Endothelial cell of umbilical vein (primary cell): ENCODE measurements around the gene SLC19A1. TPM values are rescaled to one million over a fixed set of nuclear protein-coding genes. Genes with fewer than 3 reads are reported as not detected.
A peak's percentile ranks its signal among the peaks of the same experiment; 100 is the strongest.

Source experiments
- BruUV-seq: library from RNA; stranded (reverse); fragments of 400-500 nt; replicated peaks from 2 replicates; lab custom pipeline; 2021; lab: Mats Ljungman, UMichigan
- CTCF ChIA-PET: fragments of 300-600, 350-600 bp; sonication (Branson Sonifier 250); formaldehyde crosslinking; loops from one replicate; lab custom pipeline; 2021; ENCODE audit warnings: antibody characterized with exemption, inconsistent platforms; lab: Charles Lee
- POLR2A ChIA-PET: fragments of 300-600, 350-600 bp; sonication (Branson Sonifier 250); formaldehyde crosslinking; loops from one replicate; lab custom pipeline; 2021; ENCODE audit warnings: antibody characterized with exemption, inconsistent platforms; lab: Charles Lee
- DNase-seq: peaks from one replicate; pipeline ENCODE4 v3.0.0-alpha.2; 2011; ENCODE audit warnings: low read depth, low spot score
- FAIRE-seq: peaks from 2 replicates; lab custom pipeline; 2011; peaks lifted over from hg19 to GRCh38; lab: Jason Lieb, UNC
- H2AFZ ChIP-seq: 2 replicates; pipeline ENCODE4 v1.6.0; 2012; ENCODE audit warnings: low read depth, low read length, control low read depth, inconsistent platforms
- H3K27ac ChIP-seq: 2 replicates; pipeline ENCODE4 v1.5.1; 2011; ENCODE audit warnings: low read depth, mild to moderate bottlenecking, control low read depth, low read length, moderate library complexity; ENCODE audit not compliant: insufficient read depth
- H3K27me3 ChIP-seq, 2 experiments: 2 replicates each; pipeline versions ENCODE4 v1.6.0 to v1.6.1; 2011; ENCODE audit warnings: low read length in 2 of 2, mixed read lengths in 1 of 2; ENCODE audit not compliant: control insufficient read depth in 2 of 2, insufficient read depth in 2 of 2
- H3K36me3 ChIP-seq, 2 experiments: 2 replicates in 1 of 2; 3 replicates in 1 of 2; pipeline ENCODE4 v1.5.1; 2011; ENCODE audit warnings: low read length in 2 of 2, mild to moderate bottlenecking in 1 of 2, moderate library complexity in 1 of 2; ENCODE audit not compliant: control insufficient read depth in 2 of 2, insufficient read depth in 2 of 2; ENCODE audit errors: extremely low read depth in 1 of 2
- H3K4me1 ChIP-seq: 3 replicates; pipeline ENCODE4 v1.5.1; 2011; ENCODE audit warnings: mild to moderate bottlenecking, low read length; ENCODE audit not compliant: control insufficient read depth, insufficient read depth; ENCODE audit errors: extremely low read depth
- H3K4me2 ChIP-seq: 2 replicates; pipeline ENCODE4 v1.6.1; 2011; ENCODE audit warnings: low read length, control low read depth, mixed read lengths; ENCODE audit not compliant: insufficient read depth
- H3K4me3 ChIP-seq, 3 experiments: fragments of 200-600 bp in 1 of 3; sonication (generic), shearing (Covaris generic) in 1 of 3; replicated peaks in 1 of 3; 2 replicates each; pipeline ENCODE4 v1.5.1; 2011 to 2016; ENCODE audit warnings: control low read depth in 3 of 3, low read length in 3 of 3, mild to moderate bottlenecking in 2 of 3, inconsistent platforms in 1 of 3, low read depth in 1 of 3, moderate library complexity in 1 of 3; ENCODE audit not compliant: insufficient read depth in 1 of 3
- H3K79me2 ChIP-seq: 2 replicates; pipeline ENCODE4 v1.6.0; 2012; ENCODE audit warnings: low read length, inconsistent platforms; ENCODE audit not compliant: control insufficient read depth, insufficient read depth
- H3K9ac ChIP-seq: replicated peaks from 2 replicates; pipeline ENCODE3; 2011; ENCODE audit warnings: low read length, control low read depth; ENCODE audit not compliant: insufficient read depth; ENCODE audit errors: extremely low read depth
- H3K9me1 ChIP-seq: replicated peaks from 3 replicates; pipeline ENCODE4 v1.6.0; 2011; ENCODE audit warnings: mild to moderate bottlenecking, low read length; ENCODE audit not compliant: control insufficient read depth, insufficient read depth; ENCODE audit errors: extremely low read depth
- H3K9me3 ChIP-seq: replicated peaks from 2 replicates; pipeline ENCODE4 v1.5.1; 2012; ENCODE audit warnings: low read length, inconsistent platforms; ENCODE audit not compliant: control insufficient read depth, insufficient read depth
- H4K20me1 ChIP-seq: replicated peaks from 2 replicates; pipeline ENCODE3; 2011; ENCODE audit warnings: mild to moderate bottlenecking, low read length; ENCODE audit not compliant: control insufficient read depth, insufficient read depth; ENCODE audit errors: extremely low read depth
- EZH2 ChIP-seq: IDR thresholded peaks from 2 replicates; pipeline ENCODE4 v1.6.1; 2012; ENCODE audit warnings: borderline replicate concordance, low read depth, mild to moderate bottlenecking, moderate library complexity, low read length, inconsistent platforms; ENCODE audit not compliant: severe bottlenecking
- JUN ChIP-seq: IDR thresholded peaks from 2 replicates; pipeline ENCODE4 v1.6.1; 2011; ENCODE audit warnings: borderline replicate concordance, low read depth; ENCODE audit not compliant: insufficient read length, insufficient read depth
- dilution Hi-C: fragments of 300-500 bp; cut with MboI; formaldehyde crosslinking; loops from one replicate; pipeline ENCODE4 v1.15.0; 2019; ENCODE audit warnings: low sequenced_read_pairs; ENCODE audit not compliant: extremely low pct_ligation_motif_present
- intact Hi-C: fragments of 100-400 bp; cut with micrococcal nuclease; formaldehyde crosslinking; loops from one replicate; pipeline ENCODE4 v1.10.0; 2022
- microRNA-seq: library from miRNA; unstranded; fragments of <30 nt; microRNA quantifications from one replicate; pipeline ENCODE4 v1.2.0, GENCODE V29; 2021; ENCODE audit warnings: borderline number of aligned reads, borderline replicate concordance
- polyA plus RNA-seq, 4 experiments: library from polyadenylated mRNA; depleted of rRNA in 3 of 4; stranded (reverse) in 3 of 4; unstranded in 1 of 4; fragments of >200 nt; gene quantifications; 2 replicates each; pipeline versions ENCODE4 v1.2.1 to v1.2.3, GENCODE V29; 2011 to 2012; ENCODE audit warnings: missing spikeins in 1 of 4
- small RNA-seq: library from RNA; depleted of rRNA; stranded (forward); fragments of <200 nt; gene quantifications from one replicate; pipeline ENCODE3, GENCODE V24; 2012; ENCODE audit warnings: low replicate concordance, low read depth; ENCODE audit not compliant: insufficient read depth, insufficient read length
- total RNA-seq: library from RNA; stranded (reverse); gene quantifications from 2 replicates; pipeline ENCODE4 v1.2.3, GENCODE V29; 2021
- TF ChIP-seq, protein P1 (sequence below), 2 donors: IDR thresholded peaks; 1 replicate in 1 of 2; 2 replicates in 1 of 2; pipeline ENCODE4 v1.5.1; 2011; ENCODE audit warnings: low read length in 2 of 2, mild to moderate bottlenecking in 2 of 2, moderate library complexity in 2 of 2, control low read depth in 1 of 2, inconsistent platforms in 1 of 2, low read depth in 1 of 2; ENCODE audit not compliant: insufficient read depth in 1 of 2; ENCODE audit errors: extremely low read depth in 1 of 2

The SLC19A1 gene
- total and polyA plus RNA-seq, 2 donors (not counting 3 experiments of a cell fraction or from before 2014, with no cell fraction given): 36.3 to 54.6 TPM

- H3K27ac ChIP-seq: no peak overlapping the region
- H3K27me3 ChIP-seq: no peaks in the 10 kb centered on the region
- CTCF ChIA-PET: no interaction called here
- POLR2A ChIA-PET: no interaction called here
- dilution Hi-C loops: no loop called here
- no peaks in the 10 kb centered on the region for H3K9me1 ChIP-seq
- no peak overlapping the region for H3K4me3 ChIP-seq
- no peak overlapping the region for H3K4me2 ChIP-seq
- H3K36me3 ChIP-seq: no peaks in the 10 kb centered on the region
- no TSS peak for BruUV-seq
- FAIRE-seq (no peak), DNase-seq (no peak)
- no peaks in the 10 kb centered on the region for H3K9me3 ChIP-seq
- H2AFZ ChIP-seq: no peak overlapping the region
- H3K9ac ChIP-seq: no peak overlapping the region
- H4K20me1 ChIP-seq: no peaks in the 10 kb centered on the region
- peaks cover 77% of the 10 kb centered on the region for H3K79me2 ChIP-seq
- no peaks in the 10 kb centered on the region for H3K4me1 ChIP-seq
- intact Hi-C loops: no loop called here
- TF ChIP-seq, protein P1, sequence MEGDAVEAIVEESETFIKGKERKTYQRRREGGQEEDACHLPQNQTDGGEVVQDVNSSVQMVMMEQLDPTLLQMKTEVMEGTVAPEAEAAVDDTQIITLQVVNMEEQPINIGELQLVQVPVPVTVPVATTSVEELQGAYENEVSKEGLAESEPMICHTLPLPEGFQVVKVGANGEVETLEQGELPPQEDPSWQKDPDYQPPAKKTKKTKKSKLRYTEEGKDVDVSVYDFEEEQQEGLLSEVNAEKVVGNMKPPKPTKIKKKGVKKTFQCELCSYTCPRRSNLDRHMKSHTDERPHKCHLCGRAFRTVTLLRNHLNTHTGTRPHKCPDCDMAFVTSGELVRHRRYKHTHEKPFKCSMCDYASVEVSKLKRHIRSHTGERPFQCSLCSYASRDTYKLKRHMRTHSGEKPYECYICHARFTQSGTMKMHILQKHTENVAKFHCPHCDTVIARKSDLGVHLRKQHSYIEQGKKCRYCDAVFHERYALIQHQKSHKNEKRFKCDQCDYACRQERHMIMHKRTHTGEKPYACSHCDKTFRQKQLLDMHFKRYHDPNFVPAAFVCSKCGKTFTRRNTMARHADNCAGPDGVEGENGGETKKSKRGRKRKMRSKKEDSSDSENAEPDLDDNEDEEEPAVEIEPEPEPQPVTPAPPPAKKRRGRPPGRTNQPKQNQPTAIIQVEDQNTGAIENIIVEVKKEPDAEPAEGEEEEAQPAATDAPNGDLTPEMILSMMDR (IDR thresholded peaks at IDR 0.05; ENCODE audit: extremely low read depth in 1 of 2, insufficient read depth in 1 of 2, low read depth in 1 of 2, low read length in 2 of 2): no peak
- TF ChIP-seq JUN (no peak), EZH2 (no peak)
Observed at GRCh38 chr21:45448283-45448809, 93.9 kb downstream of the SLC19A1 start.

Small RNA genes lying within 50 kb of the gene (microRNA-seq; reads per million reads assigned to microRNA genes)
- 13.1 reads per million, percentile 30 among the genes with 10 or more reads in this experiment for gene MIR6815

Small RNA genes lying within 50 kb of the gene (small RNA-seq; reads per million reads assigned to genes)
- not detected for gene MIR6815

Other genes with a start within 250 kb of the SLC19A1 start
- 252 and 274 TPM in 2 replicates for gene COL18A1, start 137.3 kb downstream of the SLC19A1 start, total RNA-seq
- 198 and 296 TPM in 2 replicates for gene COL18A1, start 137.3 kb downstream of the SLC19A1 start, polyA plus RNA-seq
- gene PCBP3, start 101.3 kb upstream of the SLC19A1 start, total RNA-seq: 0.39 and 1.1 TPM in 2 replicates
- gene PCBP3, start 101.3 kb upstream of the SLC19A1 start, polyA plus RNA-seq: 0.06 TPM in 1 of 2 replicates, not detected in the other